ENCODE results near the gene DLG2. TPM values are rescaled to one million over a fixed set of nuclear protein-coding genes. Genes with fewer than 3 reads are reported as not detected.

DLG2 gene
- total and polyA plus RNA-seq, 2 of the 8 experiments (the other 6 are each of a cell fraction or from before 2014, with no cell fraction given) = 1.7 to 14.3 TPM

- Histone ChIP-seq H2BK120ac (replicated peaks; ENCODE audit: low read depth, low read length) (no peak overlapping the region), H3K4ac (replicated peaks; ENCODE audit: insufficient read length, low read depth, low read length) (no peak overlapping the region), H3K4me1 (replicated peaks in 1 of 4; ENCODE audit: control insufficient read depth in 3 of 4, insufficient read depth in 4 of 4, low read length in 3 of 4) (no peaks in the 10 kb centered on the region), H2AK5ac (ENCODE audit: low read depth, low read length) (no peak overlapping the region), H3K79me2 (ENCODE audit: control insufficient read depth in 1 of 2, insufficient read depth in 2 of 2, low read length in 2 of 2) (no peaks in the 10 kb centered on the region), H3K23ac (ENCODE audit: insufficient read length) (no peak overlapping the region), H3K27ac (ENCODE audit: low read depth, low read length) (no peak overlapping the region), H2BK5ac (ENCODE audit: low read depth, low read length) (no peak overlapping the region), H3K4me2 (ENCODE audit: insufficient read depth in 1 of 2, low read depth in 2 of 2, low read length in 2 of 2) (no peak overlapping the region), H3K18ac (ENCODE audit: extremely low read depth, low read length) (no peak overlapping the region), H2BK12ac (ENCODE audit: low read depth, low read length) (no peak overlapping the region), H3K4me3 (ENCODE audit: extremely low read depth in 1 of 4, insufficient read depth in 2 of 4, low read depth in 3 of 4, low read length in 4 of 4) (no peak overlapping the region), H4K8ac (ENCODE audit: extremely low read depth, insufficient read depth, low read length) (no peak overlapping the region), H2AFZ (ENCODE audit: low read length) (no peak overlapping the region), H3K14ac (ENCODE audit: insufficient read length) (no peak overlapping the region), H4K91ac (replicated peaks; ENCODE audit: insufficient read length, low read length) (no peak overlapping the region), H3K79me1 (ENCODE audit: low read depth, low read length) (no peaks in the 10 kb centered on the region), H3K9me3 (ENCODE audit: insufficient read depth in 2 of 2, low read depth in 1 of 2, low read length in 1 of 2) (peaks cover 0 to 4% of the 10 kb centered on the region in 2 experiments; a peak in 1 of 4 replicates), H3K23me2 (ENCODE audit: low read depth, low read length) (no peaks in the 10 kb centered on the region), H3K9ac (replicated peaks in 1 of 4; ENCODE audit: extremely low read depth in 1 of 4, low read depth in 3 of 4, low read length in 3 of 4) (no peak overlapping the region), H3K56ac (replicated peaks; ENCODE audit: insufficient read length, low read depth, low read length) (no peak overlapping the region), H2BK20ac (ENCODE audit: low read length) (no peak overlapping the region), H3K36me3 (ENCODE audit: control insufficient read depth in 2 of 4, insufficient read depth in 4 of 4, low read length in 3 of 4) (no peaks in the 10 kb centered on the region), H4K5ac (ENCODE audit: insufficient read length, low read depth, low read length) (no peak overlapping the region), H2BK15ac (ENCODE audit: low read length) (no peak overlapping the region), H3K27me3 (replicated peaks in 1 of 4; ENCODE audit: control insufficient read depth in 3 of 4, extremely low read depth in 1 of 4, insufficient read depth in 3 of 4, low read length in 3 of 4) (no peaks in the 10 kb centered on the region), H4K20me1 (replicated peaks in 1 of 2; ENCODE audit: control insufficient read depth in 1 of 2, insufficient read depth in 2 of 2, low read length in 2 of 2) (no peaks in the 10 kb centered on the region)
- DNase-seq (ENCODE audit: low read depth in 1 of 2, low spot score in 2 of 2) = no peak
- CTCF ChIA-PET (ENCODE audit: partially characterized antibody) = no interaction called here
- WGBS, 2 experiments (ENCODE audit: extremely low coverage in 1 of 2, insufficient coverage in 1 of 2, insufficient read length in 1 of 2, insufficient replicate concordance in 2 of 2, low coverage in 1 of 2, low lambda C conversion rate in 2 of 2, missing lambda C conversion rate in 1 of 2) = 90% methylated on average over 2 of the region's 2 CpGs; no CpG with 5 or more reads in 1 of the 2 experiments
- POLR2A ChIA-PET (ENCODE audit: partially characterized antibody) = no interaction called here
- FAIRE-seq = no peak
- TF ChIP-seq, protein P1, sequence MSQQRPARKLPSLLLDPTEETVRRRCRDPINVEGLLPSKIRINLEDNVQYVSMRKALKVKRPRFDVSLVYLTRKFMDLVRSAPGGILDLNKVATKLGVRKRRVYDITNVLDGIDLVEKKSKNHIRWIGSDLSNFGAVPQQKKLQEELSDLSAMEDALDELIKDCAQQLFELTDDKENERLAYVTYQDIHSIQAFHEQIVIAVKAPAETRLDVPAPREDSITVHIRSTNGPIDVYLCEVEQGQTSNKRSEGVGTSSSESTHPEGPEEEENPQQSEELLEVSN (IDR thresholded peaks at IDR 0.05) = no peak
- no peak for TF ChIP-seq SAP30 (IDR thresholded peaks at IDR 0.05; ENCODE audit: insufficient read depth, insufficient replicate concordance, low read length)
- no peak for TF ChIP-seq HDAC2 (IDR thresholded peaks at IDR 0.05; ENCODE audit: borderline replicate concordance in 1 of 2, low read depth in 2 of 2, low read length in 2 of 2)
- TF ChIP-seq, protein P2, sequence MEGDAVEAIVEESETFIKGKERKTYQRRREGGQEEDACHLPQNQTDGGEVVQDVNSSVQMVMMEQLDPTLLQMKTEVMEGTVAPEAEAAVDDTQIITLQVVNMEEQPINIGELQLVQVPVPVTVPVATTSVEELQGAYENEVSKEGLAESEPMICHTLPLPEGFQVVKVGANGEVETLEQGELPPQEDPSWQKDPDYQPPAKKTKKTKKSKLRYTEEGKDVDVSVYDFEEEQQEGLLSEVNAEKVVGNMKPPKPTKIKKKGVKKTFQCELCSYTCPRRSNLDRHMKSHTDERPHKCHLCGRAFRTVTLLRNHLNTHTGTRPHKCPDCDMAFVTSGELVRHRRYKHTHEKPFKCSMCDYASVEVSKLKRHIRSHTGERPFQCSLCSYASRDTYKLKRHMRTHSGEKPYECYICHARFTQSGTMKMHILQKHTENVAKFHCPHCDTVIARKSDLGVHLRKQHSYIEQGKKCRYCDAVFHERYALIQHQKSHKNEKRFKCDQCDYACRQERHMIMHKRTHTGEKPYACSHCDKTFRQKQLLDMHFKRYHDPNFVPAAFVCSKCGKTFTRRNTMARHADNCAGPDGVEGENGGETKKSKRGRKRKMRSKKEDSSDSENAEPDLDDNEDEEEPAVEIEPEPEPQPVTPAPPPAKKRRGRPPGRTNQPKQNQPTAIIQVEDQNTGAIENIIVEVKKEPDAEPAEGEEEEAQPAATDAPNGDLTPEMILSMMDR (IDR thresholded peaks at IDR 0.05; ENCODE audit: control extremely low read depth in 1 of 3, insufficient read depth in 1 of 3, low read depth in 1 of 3, low read length in 3 of 3) = no peak
- TF ChIP-seq BCL11A (IDR thresholded peaks at IDR 0.05; ENCODE audit: low read depth in 2 of 2, low read length in 2 of 2) = no peak
- no peak for TF ChIP-seq NANOG (IDR thresholded peaks at IDR 0.05; ENCODE audit: insufficient read depth, low read depth, low read length, poor library complexity, severe bottlenecking)
- no peak for TF ChIP-seq SP2 (IDR thresholded peaks at IDR 0.05; ENCODE audit: low read length)
- TF ChIP-seq CREB1 (IDR thresholded peaks at IDR 0.05) = no peak
- TF ChIP-seq, protein P3, sequence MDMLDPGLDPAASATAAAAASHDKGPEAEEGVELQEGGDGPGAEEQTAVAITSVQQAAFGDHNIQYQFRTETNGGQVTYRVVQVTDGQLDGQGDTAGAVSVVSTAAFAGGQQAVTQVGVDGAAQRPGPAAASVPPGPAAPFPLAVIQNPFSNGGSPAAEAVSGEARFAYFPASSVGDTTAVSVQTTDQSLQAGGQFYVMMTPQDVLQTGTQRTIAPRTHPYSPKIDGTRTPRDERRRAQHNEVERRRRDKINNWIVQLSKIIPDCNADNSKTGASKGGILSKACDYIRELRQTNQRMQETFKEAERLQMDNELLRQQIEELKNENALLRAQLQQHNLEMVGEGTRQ (IDR thresholded peaks at IDR 0.05; ENCODE audit: low read length) = no peak
- TF ChIP-seq SRF (IDR thresholded peaks at IDR 0.05; ENCODE audit: low read depth, low read length) = no peak
Observed at GRCh38 chr11:84775503-84775902, 851.6 kb downstream of the DLG2 start.
